Heart right ventricle (tissue), 16 donors: Measurements from ENCODE around the gene TLDC2. TPM values are rescaled to one million over a fixed set of nuclear protein-coding genes. Genes with fewer than 3 reads are reported as not detected.
"Not testable (repeated sequence)": the region's sequence is repeated elsewhere in the genome, so short reads cannot be mapped to it uniquely, and the experiment has no call there.

ENCODE experiments used
- ATAC-seq, 8 donors: fragments of 200-7000 bp; cut with Tn5 transposase; one replicate each; pipeline ENCODE4 v1.9.1; 2020; ENCODE audit warnings: mild to moderate bottlenecking in 8 of 8, moderate library complexity in 8 of 8, moderate number of reproducible peaks in 1 of 8
- DNase-seq, 2 donors: peaks; one replicate each; pipeline ENCODE4 v3.0.0-alpha.2; 2020
- H3K27ac ChIP-seq, 10 donors: fragments of 200-600 bp; sonication (generic) in 2 of 10; one replicate each; pipeline versions ENCODE4 v1.5.0 to v1.8.0; 2020 to 2022; ENCODE audit warnings: mild to moderate bottlenecking in 3 of 10
- H3K27me3 ChIP-seq, 7 donors: fragments of 200-600 bp; one replicate each; pipeline ENCODE4 v1.8.0; 2021 to 2022; ENCODE audit warnings: mild to moderate bottlenecking in 2 of 7
- H3K36me3 ChIP-seq, 9 donors: fragments of 200-600 bp; sonication (generic) in 1 of 9; one replicate each; pipeline versions ENCODE4 v1.5.0 to v1.8.0; 2020 to 2022; ENCODE audit warnings: mild to moderate bottlenecking in 2 of 9
- H3K4me1 ChIP-seq, 9 donors: fragments of 200-600 bp; sonication (generic) in 1 of 9; one replicate each; pipeline versions ENCODE4 v1.5.0 to v1.8.0; 2020 to 2022; ENCODE audit warnings: mild to moderate bottlenecking in 4 of 9
- H3K4me3 ChIP-seq, 10 donors: fragments of 200-600 bp; sonication (generic) in 2 of 10; one replicate each; pipeline versions ENCODE4 v1.5.0 to v1.8.0; 2020 to 2022; ENCODE audit warnings: mild to moderate bottlenecking in 7 of 10, moderate library complexity in 2 of 10
- H3K9me3 ChIP-seq, 11 donors: fragments of 200-600 bp in 10 of 11; sonication (generic) in 2 of 11; one replicate each; pipeline versions ENCODE4 v1.5.0 to v1.8.0; 2013 to 2022; ENCODE audit warnings: mild to moderate bottlenecking in 2 of 11, control low read depth in 1 of 11, moderate library complexity in 1 of 11
- WGBS, 2 donors: extraction: QIAGEN DNeasy Blood & Tissue Kit; methylation state at CpG; one replicate each; pipeline ENCODE4 v1.1.7; 2013; ENCODE audit warnings: inconsistent platforms in 1 of 2; 5-methylcytosine and 5-hydroxymethylcytosine counted together
- intact Hi-C, 10 donors: fragments of 100-400 bp; cut with DNase I; formaldehyde crosslinking; loops; one replicate each; pipeline versions ENCODE4 v1.11.1 to v1.14.2; 2022
- polyA plus RNA-seq, 2 donors: library from polyadenylated mRNA; stranded (reverse); fragments of 200-250 nt; gene quantifications; one replicate each; pipeline ENCODE4 v1.2.3, GENCODE V29; 2013
- total RNA-seq, 10 donors: library from RNA; stranded (reverse); fragmentation: NEBNext Ultra II Directional in 3 of 10; extraction: Animal tissue kit (Norgen Biotek cat#: 25700) in 3 of 10; gene quantifications; one replicate each; pipeline versions ENCODE4 v1.2.1 to v1.2.4, GENCODE V29; 2021 to 2023
- TF ChIP-seq, protein P1 (sequence below), 9 donors: fragments of 200-600 bp; sonication (generic) in 2 of 9; IDR thresholded peaks; one replicate each; pipeline versions ENCODE4 v1.5.0 to v1.8.0; 2021 to 2022; ENCODE audit warnings: antibody characterized with exemption in 9 of 9, mild to moderate bottlenecking in 5 of 9, moderate library complexity in 1 of 9
- donor health status: Arrhythmogenic right ventricular cardiomyopathy.
- donor health status: ischemic (EF 13 %, LVEDD 7.1; RV severe dilation, severe dysfunction).
- donor health status: healthy with polysubstance abuse.
- donor health status: DM: no; HTN: yes; CAD: no.
- donor health status: DM: no; HTN: no; CAD: no.
- donor health status: ischemic (EF 25% LVEDD 6.9; RV normal size, moderate dysfunction).
- donor health status: ischemic (EF 25% LVEDD 5.7; RV mildly dilated, moderate dysfunction).
- donor health status: healthy.
- donor health status: DM: yes; HTN: yes; CAD: no.
- donor health status: Ischemic cardiomyopathy.
- donor health status: ischemic (EF 35%, LVEDD 5.7; RV mildly dilated, moderate dysfunction).
- donor health status: nonischemic (EF 11% LVEDD 7.7; RV severe dilation, severe dysfunction).
- donor health status: DM: yes; HTN: yes; CAD: no.
- donor health status: PGD.
- donor health status: ischemic (EF 29% LVEDD 5.4; RV normal size, mild dysfunction).
- donor health status: nonischemic (EF 23%, LVEDD 6.1; RV moderate dilation, normal function).

Gene TLDC2
- total and polyA plus RNA-seq, 12 donors: 0.01 TPM; not detected in 11

DNA sequence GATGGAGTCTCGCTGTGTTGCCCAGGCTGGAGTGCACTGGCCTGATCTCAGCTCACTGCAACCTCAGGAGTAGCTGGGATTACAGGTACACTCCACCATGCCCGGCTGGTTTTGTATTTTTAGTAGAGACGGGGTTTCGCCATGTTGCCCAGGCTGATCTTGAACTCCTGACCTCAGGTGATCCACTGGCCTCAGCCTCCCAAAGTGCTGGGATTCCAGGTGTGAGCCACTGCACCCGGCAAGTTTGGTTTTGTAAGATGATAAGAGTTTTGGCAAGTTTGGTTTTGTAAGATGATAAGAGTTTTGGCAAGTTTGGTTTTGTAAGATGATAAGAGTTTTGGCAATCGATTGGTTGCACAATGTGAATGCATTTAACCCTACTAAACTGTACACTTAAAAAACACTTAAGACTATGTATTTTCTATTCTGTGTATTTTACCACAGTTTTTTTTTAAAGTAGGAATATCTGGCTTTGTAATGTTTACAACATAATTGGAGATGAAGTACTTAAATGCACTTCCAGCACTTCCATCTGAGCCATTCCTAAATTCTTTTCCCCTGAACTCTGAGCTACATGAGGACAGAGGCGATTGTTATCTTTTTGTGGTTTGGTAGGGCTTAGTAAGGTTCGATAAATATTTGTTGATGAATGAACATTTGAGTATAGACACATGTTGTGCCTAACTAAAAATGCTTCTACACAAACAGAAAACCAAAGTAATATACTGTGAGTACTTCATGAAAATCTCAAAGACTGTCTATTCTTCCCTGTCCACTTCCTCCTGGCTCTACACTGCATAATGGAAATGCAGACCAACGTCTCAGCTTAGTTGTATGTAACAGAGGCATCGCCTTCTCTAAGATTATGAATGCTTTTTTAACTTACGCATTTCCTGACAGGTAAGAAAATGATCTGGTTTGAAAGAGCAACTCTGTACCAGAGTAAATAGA is 56.8 kb downstream of the TLDC2 start:
- no peak overlapping the region for H3K4me3 ChIP-seq
- DNase-seq (no peak), ATAC-seq (no peak)
- H3K27me3 ChIP-seq: no peaks in the 10 kb centered on the region
- H3K4me1 ChIP-seq: peaks cover 0 to 61% (median 19%) of the 10 kb centered on the region in 9 donors
- intact Hi-C loops: no loop called here
- H3K9me3 ChIP-seq: no peaks in the 10 kb centered on the region
- TF ChIP-seq, protein P1, sequence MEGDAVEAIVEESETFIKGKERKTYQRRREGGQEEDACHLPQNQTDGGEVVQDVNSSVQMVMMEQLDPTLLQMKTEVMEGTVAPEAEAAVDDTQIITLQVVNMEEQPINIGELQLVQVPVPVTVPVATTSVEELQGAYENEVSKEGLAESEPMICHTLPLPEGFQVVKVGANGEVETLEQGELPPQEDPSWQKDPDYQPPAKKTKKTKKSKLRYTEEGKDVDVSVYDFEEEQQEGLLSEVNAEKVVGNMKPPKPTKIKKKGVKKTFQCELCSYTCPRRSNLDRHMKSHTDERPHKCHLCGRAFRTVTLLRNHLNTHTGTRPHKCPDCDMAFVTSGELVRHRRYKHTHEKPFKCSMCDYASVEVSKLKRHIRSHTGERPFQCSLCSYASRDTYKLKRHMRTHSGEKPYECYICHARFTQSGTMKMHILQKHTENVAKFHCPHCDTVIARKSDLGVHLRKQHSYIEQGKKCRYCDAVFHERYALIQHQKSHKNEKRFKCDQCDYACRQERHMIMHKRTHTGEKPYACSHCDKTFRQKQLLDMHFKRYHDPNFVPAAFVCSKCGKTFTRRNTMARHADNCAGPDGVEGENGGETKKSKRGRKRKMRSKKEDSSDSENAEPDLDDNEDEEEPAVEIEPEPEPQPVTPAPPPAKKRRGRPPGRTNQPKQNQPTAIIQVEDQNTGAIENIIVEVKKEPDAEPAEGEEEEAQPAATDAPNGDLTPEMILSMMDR (IDR thresholded peaks at IDR 0.05): no peak
- peak overlapping the region in 1 of 10 donors; percentile 5 for H3K27ac ChIP-seq
- peaks cover 5 to 100% (median 17%) of the 10 kb centered on the region in 9 donors for H3K36me3 ChIP-seq
- WGBS, 2 donors: 71 to 73% methylated on average over 11 of the region's 11 CpGs

DNA sequence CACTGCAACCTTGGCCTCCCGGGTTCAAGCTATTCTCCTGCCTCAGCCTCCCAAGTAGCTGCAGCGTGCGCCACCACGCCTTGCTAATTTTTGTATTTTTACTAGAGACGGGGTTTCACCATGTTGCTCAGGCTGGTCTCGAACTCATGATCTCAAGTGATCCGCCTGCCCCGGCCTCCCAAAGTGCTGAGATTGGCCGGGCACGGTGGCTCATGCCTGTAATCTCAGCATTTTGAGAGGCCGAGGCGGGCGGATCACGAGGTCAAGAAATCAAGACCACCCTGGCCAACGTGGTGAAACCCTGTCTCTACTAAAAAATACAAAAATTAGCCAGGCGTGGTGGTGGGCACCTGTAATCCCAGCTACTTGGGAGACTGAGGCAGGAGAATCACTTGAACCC is 57.6 kb downstream of the TLDC2 start:
- H3K4me3 ChIP-seq, intact Hi-C loops, H3K27ac ChIP-seq, ATAC-seq, H3K27me3 ChIP-seq, H3K9me3 ChIP-seq, DNase-seq: not testable (repeated sequence)
- WGBS, 2 donors: 94 to 97% methylated on average over 16 of the region's 16 CpGs
- H3K4me1 ChIP-seq: peaks cover 0 to 69% (median 23%) of the 10 kb centered on the region in 9 donors
- H3K36me3 ChIP-seq: peaks cover 0 to 100% (median 9%) of the 10 kb centered on the region in 9 donors

DNA sequence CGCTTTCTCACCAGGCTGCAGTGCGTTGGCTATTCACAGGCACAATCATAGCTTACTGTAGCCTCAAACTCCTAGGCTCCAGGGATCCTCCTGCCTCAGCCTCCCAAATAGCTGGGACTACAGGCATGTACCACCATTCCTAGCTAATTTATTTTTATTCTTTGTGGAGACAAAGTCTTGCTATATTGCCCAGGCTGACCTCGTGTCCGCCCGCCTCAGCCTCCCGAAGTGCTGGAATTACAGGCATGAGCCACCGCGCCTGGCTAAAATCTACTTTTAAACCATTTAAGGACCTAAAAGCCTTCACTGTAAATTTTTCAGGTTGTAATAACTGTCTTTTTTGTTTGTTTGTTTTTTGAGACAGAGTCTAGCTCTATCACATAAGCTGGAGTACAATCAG is 60.4 kb downstream of the TLDC2 start:
- no peak for ATAC-seq
- Histone ChIP-seq H3K36me3 (peaks cover 0 to 98% (median 0%) of the 10 kb centered on the region in 9 donors), H3K4me1 (peaks cover 0 to 78% (median 29%) of the 10 kb centered on the region in 9 donors), H3K27me3 (no peaks in the 10 kb centered on the region), H3K4me3 (no peak overlapping the region), H3K27ac (peak overlapping the region in 6 of 10 donors; percentile 7 to 67 (median 48)), H3K9me3 (no peaks in the 10 kb centered on the region)
- no peak for DNase-seq
- WGBS, 2 donors: 93 to 100% methylated on average over 8 of the region's 8 CpGs
- TF ChIP-seq, protein P1 (IDR thresholded peaks at IDR 0.05): no peak
- intact Hi-C loops: no loop called here

DNA sequence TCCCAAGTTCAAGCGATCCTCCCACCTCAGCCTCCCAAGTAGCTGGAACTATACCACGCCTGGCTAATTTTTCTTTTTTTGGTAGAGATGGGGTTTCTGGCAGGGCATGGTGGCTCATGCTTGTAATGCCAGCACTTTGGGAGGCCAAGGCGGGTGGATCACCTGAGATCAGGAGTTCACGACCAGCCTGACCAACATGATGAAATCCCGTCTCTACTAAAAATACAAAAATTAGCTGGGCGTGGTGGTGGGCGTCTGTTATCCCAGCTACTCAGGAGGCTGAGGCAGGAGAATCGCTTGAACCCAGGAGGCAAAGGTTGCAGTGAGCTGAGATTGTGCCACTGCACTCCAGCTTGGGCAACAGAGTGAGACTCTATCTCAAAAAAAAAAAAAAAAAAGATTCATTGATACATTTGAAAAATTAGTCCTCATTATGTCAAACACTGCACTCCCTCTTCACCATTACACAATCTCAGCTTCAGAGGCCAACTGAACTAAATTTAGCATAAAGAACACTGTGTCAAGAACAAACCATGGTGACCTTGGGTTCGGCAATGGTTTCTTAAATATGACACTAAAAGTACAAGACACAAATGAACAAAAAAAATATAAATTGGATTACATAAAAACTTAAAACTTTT is 60.9 kb downstream of the TLDC2 start:
- H3K4me3 ChIP-seq, DNase-seq, intact Hi-C loops, H3K27me3 ChIP-seq, H3K9me3 ChIP-seq: not testable (repeated sequence)
- peak; percentile 49 to 81 (median 69) for ATAC-seq
- peaks cover 0 to 98% (median 0%) of the 10 kb centered on the region in 9 donors for H3K36me3 ChIP-seq
- H3K4me1 ChIP-seq: peaks cover 0 to 78% (median 30%) of the 10 kb centered on the region in 9 donors
- 73 to 85% methylated on average over 9 of the region's 9 CpGs for WGBS, 2 donors
- peak overlapping the region in 9 of 10 donors; percentile 7 to 69 (median 37) for H3K27ac ChIP-seq

DNA sequence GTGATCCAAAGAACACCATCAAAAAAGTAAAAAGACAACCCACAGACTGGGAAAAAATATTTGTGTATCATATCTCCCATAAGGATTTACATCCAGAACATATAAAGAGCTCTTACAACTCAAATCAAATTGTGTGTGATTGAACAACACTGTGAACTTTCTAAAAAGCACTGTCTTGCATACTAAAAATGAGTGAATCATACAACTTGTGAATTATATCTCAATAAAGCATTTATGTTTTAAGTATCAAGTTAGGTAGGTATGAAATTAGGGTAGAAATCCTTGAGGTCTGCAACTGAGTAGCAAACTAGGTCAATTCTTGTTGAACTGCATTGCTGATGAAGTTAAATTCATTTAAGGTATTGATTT is 61.4 kb downstream of the TLDC2 start:
- Histone ChIP-seq H3K4me3 (no peak overlapping the region), H3K27ac (peak overlapping the region in 6 of 10 donors; percentile 7 to 69 (median 44)), H3K27me3 (no peaks in the 10 kb centered on the region), H3K36me3 (peaks cover 0 to 98% (median 0%) of the 10 kb centered on the region in 9 donors), H3K4me1 (peaks cover 0 to 81% (median 30%) of the 10 kb centered on the region in 9 donors), H3K9me3 (no peaks in the 10 kb centered on the region)
- DNase-seq (no peak), ATAC-seq (no peak)
- intact Hi-C loops: no loop called here
- TF ChIP-seq, protein P1 (IDR thresholded peaks at IDR 0.05): no peak
